Common myeloid progenitor, CD34-positive (primary cell): ENCODE measurements around the gene PPFIBP2.

Source experiments
- CTCF ChIA-PET: fragments of 350-600 bp; sonication (Branson Sonifier 250); formaldehyde crosslinking; loops from one replicate; lab custom pipeline; 2021; ENCODE audit warnings: antibody characterized with exemption; lab: Charles Lee
- POLR2A ChIA-PET: fragments of 350-600 bp; sonication (Branson Sonifier 250); formaldehyde crosslinking; loops from one replicate; lab custom pipeline; 2021; ENCODE audit warnings: antibody characterized with exemption; lab: Charles Lee
- DNase-seq, 3 donors: peaks; one replicate each; pipeline versions ENCODE4 v3.0.0 to v3.0.0-alpha.2; 2013
- H3K27ac ChIP-seq, 2 experiments: 1 replicate in 1 of 2; 2 replicates in 1 of 2; pipeline ENCODE4 v1.7.0; 2013; ENCODE audit warnings: inconsistent platforms in 2 of 2, low read length in 2 of 2, mild to moderate bottlenecking in 2 of 2, low read depth in 1 of 2, moderate library complexity in 1 of 2; ENCODE audit not compliant: severe bottlenecking in 2 of 2, insufficient read depth in 1 of 2, poor library complexity in 1 of 2
- H3K27me3 ChIP-seq, 5 experiments: replicated peaks in 2 of 5; 1 replicate in 3 of 5; 2 replicates in 2 of 5; pipeline versions ENCODE4 v1.6.1 to v1.7.0; 2013; ENCODE audit warnings: low read length in 4 of 5, mild to moderate bottlenecking in 2 of 5, moderate library complexity in 2 of 5, inconsistent platforms in 1 of 5; ENCODE audit not compliant: insufficient read depth in 5 of 5, control insufficient read depth in 4 of 5
- H3K36me3 ChIP-seq, 4 experiments: 1 replicate in 2 of 4; 2 replicates in 2 of 4; pipeline versions ENCODE4 v1.6.1 to v1.7.0; 2013; ENCODE audit warnings: low read length in 3 of 4, control low read depth in 1 of 4, mild to moderate bottlenecking in 1 of 4; ENCODE audit not compliant: control insufficient read depth in 4 of 4, insufficient read depth in 4 of 4
- H3K4me1 ChIP-seq, 4 experiments: 1 replicate in 3 of 4; 2 replicates in 1 of 4; pipeline versions ENCODE4 v1.6.1 to v1.7.1; 2013; ENCODE audit warnings: low read length in 3 of 4, mild to moderate bottlenecking in 3 of 4, control low read depth in 1 of 4, inconsistent platforms in 1 of 4, moderate library complexity in 1 of 4; ENCODE audit not compliant: control insufficient read depth in 4 of 4, insufficient read depth in 4 of 4; ENCODE audit errors: control extremely low read depth in 1 of 4
- H3K4me3 ChIP-seq, 7 experiments: 1 replicate in 4 of 7; 2 replicates in 3 of 7; pipeline versions ENCODE4 v1.5.1 to v1.7.0; 2013; ENCODE audit warnings: mild to moderate bottlenecking in 7 of 7, low read length in 6 of 7, moderate library complexity in 6 of 7, inconsistent platforms in 2 of 7, low read depth in 2 of 7, control low read depth in 1 of 7; ENCODE audit not compliant: insufficient read depth in 4 of 7, control insufficient read depth in 1 of 7; ENCODE audit errors: extremely low read depth in 1 of 7
- H3K9me3 ChIP-seq, 5 experiments: 1 replicate in 4 of 5; 2 replicates in 1 of 5; pipeline versions ENCODE4 v1.6.1 to v1.7.1; 2013; ENCODE audit warnings: low read length in 4 of 5, mild to moderate bottlenecking in 2 of 5, inconsistent platforms in 1 of 5, low read depth in 1 of 5, moderate library complexity in 1 of 5; ENCODE audit not compliant: control insufficient read depth in 4 of 5, insufficient read depth in 2 of 5; ENCODE audit errors: control extremely low read depth in 1 of 5
- WGBS: methylation state at CpG from one replicate; pipeline ENCODE4 v1.1.5; 2013; ENCODE audit not compliant: insufficient coverage; 5-methylcytosine and 5-hydroxymethylcytosine counted together

PPFIBP2 gene

GRCh38 chr11:7603031-7603781 lies 89.4 kb downstream of the PPFIBP2 start:
- ChIA-PET CTCF (interaction anchor here (0.5 to 1.8 kb wide), 2 partner anchors 9 to 78 kb away, joined by 3 to 6 read pairs; no protein-coding TSS in a partner anchor), POLR2A (interaction anchor here (0.6 kb wide), 1 partner anchor 563 kb away, joined by 3 read pairs; no protein-coding TSS in a partner anchor)
- H3K27me3 ChIP-seq: peaks cover 0 to 38% (median 6%) of the 10 kb centered on the region in 5 experiments
- no peaks in the 10 kb centered on the region for H3K4me1 ChIP-seq
- DNase-seq: no peak
- no peak overlapping the region for H3K4me3 ChIP-seq
- no peak overlapping the region for H3K27ac ChIP-seq
- 96% methylated on average over 3 of the region's 4 CpGs for WGBS
- H3K9me3 ChIP-seq: no peaks in the 10 kb centered on the region
- no peaks in the 10 kb centered on the region for H3K36me3 ChIP-seq

GRCh38 chr11:7604331-7604955 lies 90.6 kb downstream of the PPFIBP2 start:
- CTCF ChIA-PET: interaction anchor here (1.0 to 1.8 kb wide), 2 partner anchors 11 to 45 kb away, joined by 3 to 6 read pairs; no protein-coding TSS in a partner anchor
- no peaks in the 10 kb centered on the region for H3K36me3 ChIP-seq
- POLR2A ChIA-PET: no interaction called here
- H3K27me3 ChIP-seq: peaks cover 0 to 38% (median 5%) of the 10 kb centered on the region in 5 experiments
- no peaks in the 10 kb centered on the region for H3K9me3 ChIP-seq
- WGBS: 100% methylated on average over 2 of the region's 3 CpGs
- no peak overlapping the region for H3K27ac ChIP-seq
- no peak for DNase-seq
- no peaks in the 10 kb centered on the region for H3K4me1 ChIP-seq
- no peak overlapping the region for H3K4me3 ChIP-seq

GRCh38 chr11:7605186-7605943 lies 91.6 kb downstream of the PPFIBP2 start:
- DNase-seq: no peak
- H3K9me3 ChIP-seq: no peaks in the 10 kb centered on the region
- H3K27me3 ChIP-seq: peaks cover 0 to 38% (median 3%) of the 10 kb centered on the region in 5 experiments
- WGBS: 93% methylated on average over 5 of the region's 5 CpGs
- no peaks in the 10 kb centered on the region for H3K36me3 ChIP-seq
- no peak overlapping the region for H3K4me3 ChIP-seq
- H3K27ac ChIP-seq: no peak overlapping the region
- POLR2A ChIA-PET: no interaction called here
- CTCF ChIA-PET: interaction anchor here (1.0 kb wide), 2 partner anchors 12 to 44 kb away, joined by 3 to 5 read pairs; no protein-coding TSS in a partner anchor
- no peaks in the 10 kb centered on the region for H3K4me1 ChIP-seq

GRCh38 chr11:7606496-7606895 lies 92.7 kb downstream of the PPFIBP2 start:
- ChIA-PET CTCF (interaction anchor here (0.9 to 1.2 kb wide), 2 partner anchors 14 to 39 kb away, joined by 3 read pairs; no protein-coding TSS in a partner anchor), POLR2A (no interaction called here)
- Histone ChIP-seq H3K27ac (no peak overlapping the region), H3K9me3 (no peaks in the 10 kb centered on the region), H3K27me3 (peaks cover 0 to 30% (median 3%) of the 10 kb centered on the region in 5 experiments), H3K4me1 (no peaks in the 10 kb centered on the region), H3K36me3 (no peaks in the 10 kb centered on the region), H3K4me3 (no peak overlapping the region)
- DNase-seq: no peak

GRCh38 chr11:7609015-7609414 lies 95.2 kb downstream of the PPFIBP2 start:
- 97% methylated on average over 3 of the region's 4 CpGs for WGBS

GRCh38 chr11:7609521-7609920 lies 95.7 kb downstream of the PPFIBP2 start:
- H3K9me3 ChIP-seq: peaks cover 0 to 2% (median 0%) of the 10 kb centered on the region in 5 experiments
- POLR2A ChIA-PET: no interaction called here
- no peak overlapping the region for H3K4me3 ChIP-seq
- peaks cover 0 to 14% (median 8%) of the 10 kb centered on the region in 5 experiments for H3K27me3 ChIP-seq
- CTCF ChIA-PET: no interaction called here
- no peaks in the 10 kb centered on the region for H3K4me1 ChIP-seq
- H3K27ac ChIP-seq: no peak overlapping the region
- no peaks in the 10 kb centered on the region for H3K36me3 ChIP-seq
- no peak for DNase-seq

More at GRCh38 chr11:7609015-7609414, 95.2 kb downstream of the PPFIBP2 start:
- CTCF ChIA-PET: no interaction called here
- Histone ChIP-seq H3K4me3 (no peak overlapping the region), H3K36me3 (no peaks in the 10 kb centered on the region), H3K27ac (no peak overlapping the region), H3K27me3 (peaks cover 0 to 16% (median 10%) of the 10 kb centered on the region in 5 experiments), H3K4me1 (no peaks in the 10 kb centered on the region), H3K9me3 (peaks cover 0 to 2% (median 0%) of the 10 kb centered on the region in 5 experiments)
- POLR2A ChIA-PET: no interaction called here
- DNase-seq: no peak
